ENCODE data around the gene CEACAM5. TPM values are rescaled to one million over a fixed set of nuclear protein-coding genes. Genes with fewer than 3 reads are reported as not detected.

The CEACAM5 gene
- total RNA-seq, 1 experiment from 2014 or later, result 1.3 TPM

GRCh38 chr19:41734585-41734984, 26.2 kb downstream of the CEACAM5 start:
- Mint-ChIP-seq H3K27ac (ENCODE audit: unreplicated experiment) (peak overlapping the region; percentile 77), H3K27me3 (ENCODE audit: insufficient read depth, unreplicated experiment) (no peaks in the 10 kb centered on the region), H3K36me3 (ENCODE audit: insufficient read depth, unreplicated experiment) (no peaks in the 10 kb centered on the region), H3K4me1 (ENCODE audit: low read depth, unreplicated experiment) (peaks cover 27% of the 10 kb centered on the region), H3K9me3 (ENCODE audit: unreplicated experiment) (no peaks in the 10 kb centered on the region), H3K4me3 (ENCODE audit: unreplicated experiment) (peak overlapping the region; percentile 42)
- ChIA-PET CTCF (interaction anchor here (1.2 to 4.2 kb wide), 2 partner anchors 27 to 40 kb away, joined by 10 to 24 read pairs; no protein-coding TSS in a partner anchor), POLR2A (interaction anchor here (0.6 to 1.4 kb wide), 2 partner anchors 28 to 39 kb away, joined by 3 to 8 read pairs; no protein-coding TSS in a partner anchor)
- peaks cover 32% of the 10 kb centered on the region for H3K4me1 ChIP-seq
- BruUV-seq (replicated peaks), result no TSS peak
- no peaks in the 10 kb centered on the region for H3K27me3 ChIP-seq (replicated peaks; ENCODE audit: control insufficient read depth, insufficient read depth, low read length)
- no peak for TF ChIP-seq CTCF (IDR thresholded peaks at IDR 0.05; ENCODE audit: insufficient read depth in 1 of 2, low read depth in 1 of 2, low read length in 1 of 2, severe bottlenecking in 1 of 2, unreplicated experiment in 1 of 2)
- H3K4me3 ChIP-seq (ENCODE audit: low read depth, low read length), result no peak overlapping the region
- peak; percentile 75 to 89 for DNase-seq
- no peaks in the 10 kb centered on the region for H3K36me3 ChIP-seq (ENCODE audit: control insufficient read depth, insufficient read depth, low read length)
- intact Hi-C loops (cut with micrococcal nuclease; ENCODE audit: unreplicated experiment), result loop anchor here (1.0 kb wide), 1 partner anchor 40 kb away; no protein-coding TSS in a partner anchor
- no peaks in the 10 kb centered on the region for H3K9me3 ChIP-seq

GRCh38 chr19:41735071-41735600, 26.7 kb downstream of the CEACAM5 start:
- intact Hi-C loops (cut with micrococcal nuclease; ENCODE audit: unreplicated experiment), result no loop called here
- H3K4me1 ChIP-seq, result peaks cover 37% of the 10 kb centered on the region
- Mint-ChIP-seq H3K36me3 (ENCODE audit: insufficient read depth, unreplicated experiment) (no peaks in the 10 kb centered on the region), H3K4me3 (ENCODE audit: unreplicated experiment) (peak overlapping the region; percentile 42), H3K27me3 (ENCODE audit: insufficient read depth, unreplicated experiment) (no peaks in the 10 kb centered on the region), H3K27ac (ENCODE audit: unreplicated experiment) (peak overlapping the region; percentile 77), H3K9me3 (ENCODE audit: unreplicated experiment) (no peaks in the 10 kb centered on the region), H3K4me1 (ENCODE audit: low read depth, unreplicated experiment) (peaks cover 27% of the 10 kb centered on the region)
- no peaks in the 10 kb centered on the region for H3K27me3 ChIP-seq (replicated peaks; ENCODE audit: control insufficient read depth, insufficient read depth, low read length)
- no peaks in the 10 kb centered on the region for H3K36me3 ChIP-seq (ENCODE audit: control insufficient read depth, insufficient read depth, low read length)
- BruUV-seq (replicated peaks), result TSS peak; percentile 63
- no peak for TF ChIP-seq CTCF (IDR thresholded peaks at IDR 0.05; ENCODE audit: insufficient read depth in 1 of 2, low read depth in 1 of 2, low read length in 1 of 2, severe bottlenecking in 1 of 2, unreplicated experiment in 1 of 2)
- H3K4me3 ChIP-seq (ENCODE audit: low read depth, low read length), result no peak overlapping the region
- CTCF ChIA-PET, result interaction anchor here (0.9 to 4.2 kb wide), 3 partner anchors 18 to 40 kb away, joined by 8 to 24 read pairs (median 10); no protein-coding TSS in a partner anchor
- POLR2A ChIA-PET, result interaction anchor here (1.4 kb wide), 1 partner anchor 28 kb away, joined by 8 read pairs; no protein-coding TSS in a partner anchor
- peak in 1 of 2 experiments; percentile 13 for DNase-seq
- no peaks in the 10 kb centered on the region for H3K9me3 ChIP-seq

GRCh38 chr19:41739361-41739760, 30.9 kb downstream of the CEACAM5 start:
- no peaks in the 10 kb centered on the region for H3K27me3 Mint-ChIP-seq (ENCODE audit: insufficient read depth, unreplicated experiment)
- Histone ChIP-seq H3K4me3 (ENCODE audit: low read depth, low read length) (no peak overlapping the region), H3K36me3 (ENCODE audit: control insufficient read depth, insufficient read depth, low read length) (no peaks in the 10 kb centered on the region), H3K4me1 (peaks cover 38% of the 10 kb centered on the region), H3K9me3 (no peaks in the 10 kb centered on the region), H3K27me3 (replicated peaks; ENCODE audit: control insufficient read depth, insufficient read depth, low read length) (no peaks in the 10 kb centered on the region)
- no peak overlapping the region for H3K4me3 Mint-ChIP-seq (ENCODE audit: unreplicated experiment)
- no peaks in the 10 kb centered on the region for H3K36me3 Mint-ChIP-seq (ENCODE audit: insufficient read depth, unreplicated experiment)
- intact Hi-C loops (cut with micrococcal nuclease; ENCODE audit: unreplicated experiment), result no loop called here
- no peak for DNase-seq
- no TSS peak for BruUV-seq (replicated peaks)
- no peaks in the 10 kb centered on the region for H3K9me3 Mint-ChIP-seq (ENCODE audit: unreplicated experiment)
- no peak overlapping the region for H3K27ac Mint-ChIP-seq (ENCODE audit: unreplicated experiment)
- no peak for TF ChIP-seq CTCF (IDR thresholded peaks at IDR 0.05; ENCODE audit: insufficient read depth in 1 of 2, low read depth in 1 of 2, low read length in 1 of 2, severe bottlenecking in 1 of 2, unreplicated experiment in 1 of 2)
- H3K4me1 Mint-ChIP-seq (ENCODE audit: low read depth, unreplicated experiment), result peaks cover 25% of the 10 kb centered on the region
- ChIA-PET CTCF (interaction anchor here (1.1 kb wide), 1 partner anchor 33 kb away, joined by 4 read pairs; no protein-coding TSS in a partner anchor), POLR2A (no interaction called here)
